ENCODE results near the gene SKIDA1. TPM values are rescaled to one million over a fixed set of nuclear protein-coding genes. Genes with fewer than 3 reads are reported as not detected.

The SKIDA1 gene
- total and polyA plus RNA-seq, 2 of the 4 experiments (the other 2 are of a cell fraction) = 0.36 to 0.72 TPM

Small RNA genes lying within 50 kb of the gene (microRNA-seq; reads per million reads assigned to microRNA genes)
- gene MIR1915 (ENCODE audit: insufficient read depth in 1 of 2, insufficient read length in 1 of 2, unreplicated experiment in 1 of 2) (1.0 to 2.9 reads per million in 2 experiments), gene RF00019 (ENCODE audit: insufficient read depth, insufficient read length) (not detected), gene RNU6-306P (ENCODE audit: insufficient read depth, insufficient read length) (not detected)

Small RNA genes lying within 50 kb of the gene (small RNA-seq; reads per million reads assigned to genes)
- gene MIR1915 (0 to 0.15 (median 0) reads per million in 5 experiments), gene RF00019 (0 reads per million in 5 experiments), gene RNU6-306P (0 to 3.0 (median 0) reads per million in 5 experiments)

Other genes with a start within 250 kb of the SKIDA1 start
- 29.0 and 31.9 TPM in 2 replicates for gene MLLT10, start 8.6 kb upstream of the SKIDA1 start, total RNA-seq (2012; rRNA removed)
- 22.5 and 23.9 TPM in 2 replicates for gene MLLT10, start 8.6 kb upstream of the SKIDA1 start, polyA plus RNA-seq (2012; rRNA removed)